Caco-2 (cell line): ENCODE results near the gene VAPB. TPM values are rescaled to one million over a fixed set of nuclear protein-coding genes. Genes with fewer than 3 reads are reported as not detected.

Source experiments
- BruUV-seq: library from RNA; stranded (reverse); fragments of 400-500 nt; replicated peaks from 2 replicates; lab custom pipeline; 2021; lab: Mats Ljungman, UMichigan
- CTCF ChIA-PET: fragments of 300-600 bp; sonication (Branson Sonifier 250); formaldehyde crosslinking; loops from one replicate; lab custom pipeline; 2022; ENCODE audit warnings: antibody characterized with exemption; lab: Charles Lee
- POLR2A ChIA-PET: fragments of 300-600 bp; sonication (Branson Sonifier 250); formaldehyde crosslinking; loops from one replicate; lab custom pipeline; 2022; ENCODE audit warnings: antibody characterized with exemption; lab: Charles Lee
- DNase-seq, 2 experiments: peaks; one replicate each; pipeline versions ENCODE4 v3.0.0 to v3.0.0-alpha.2; 2020 to 2022
- H3K27me3 ChIP-seq: replicated peaks from 2 replicates; pipeline ENCODE4 v1.6.0; 2011; ENCODE audit warnings: low read length; ENCODE audit not compliant: control insufficient read depth, insufficient read depth
- H3K36me3 ChIP-seq: 2 replicates; pipeline ENCODE4 v1.5.1; 2011; ENCODE audit warnings: low read length; ENCODE audit not compliant: control insufficient read depth, insufficient read depth
- H3K4me1 ChIP-seq: fragments of 250-450 bp; sonication (Bioruptor Pico); 2 replicates; pipeline ENCODE4 v1.5.1; 2020; ENCODE audit warnings: mild to moderate bottlenecking
- H3K4me3 ChIP-seq: 2 replicates; pipeline ENCODE4 v1.5.1; 2011; ENCODE audit warnings: low read depth, mild to moderate bottlenecking, control low read depth, low read length
- H3K9me3 ChIP-seq: fragments of 250-450 bp; sonication (Bioruptor Pico); 2 replicates; pipeline ENCODE4 v1.5.1; 2020; ENCODE audit warnings: mild to moderate bottlenecking, moderate library complexity
- H3K27ac Mint-ChIP-seq: one replicate; pipeline ENCODE4 v1.8.0; 2022; ENCODE audit warnings: mixed read lengths; ENCODE audit not compliant: unreplicated experiment
- H3K27me3 Mint-ChIP-seq: one replicate; pipeline ENCODE4 v1.8.0; 2022; ENCODE audit warnings: mixed read lengths; ENCODE audit not compliant: insufficient read depth, unreplicated experiment
- H3K36me3 Mint-ChIP-seq: one replicate; pipeline ENCODE4 v1.8.0; 2022; ENCODE audit warnings: mild to moderate bottlenecking, mixed read lengths; ENCODE audit not compliant: insufficient read depth, unreplicated experiment
- H3K4me1 Mint-ChIP-seq: one replicate; pipeline ENCODE4 v1.8.0; 2022; ENCODE audit warnings: low read depth, mixed read lengths; ENCODE audit not compliant: unreplicated experiment
- H3K4me3 Mint-ChIP-seq: one replicate; pipeline ENCODE4 v1.8.0; 2022; ENCODE audit warnings: mild to moderate bottlenecking, moderate library complexity, mixed read lengths; ENCODE audit not compliant: unreplicated experiment
- H3K9me3 Mint-ChIP-seq: one replicate; pipeline ENCODE4 v1.8.0; 2022; ENCODE audit warnings: mixed read lengths; ENCODE audit not compliant: unreplicated experiment
- CTCF ChIP-seq, 2 experiments: fragments of 200-600 bp in 1 of 2; IDR thresholded peaks; 1 replicate in 1 of 2; 2 replicates in 1 of 2; pipeline versions ENCODE4 v1.5.1 to v1.8.0; 2011 to 2022; ENCODE audit warnings: antibody characterized with exemption in 1 of 2, control low read depth in 1 of 2, inconsistent platforms in 1 of 2, low read depth in 1 of 2, low read length in 1 of 2, mild to moderate bottlenecking in 1 of 2, moderate library complexity in 1 of 2; ENCODE audit not compliant: insufficient read depth in 1 of 2, severe bottlenecking in 1 of 2, unreplicated experiment in 1 of 2
- intact Hi-C: fragments of 100-400 bp; cut with micrococcal nuclease; formaldehyde crosslinking; loops from one replicate; pipeline ENCODE4 v1.10.0; 2022; ENCODE audit not compliant: unreplicated experiment
- total RNA-seq: library from RNA; stranded (reverse); gene quantifications from 2 replicates; pipeline ENCODE4 v1.2.3, GENCODE V29; 2022

VAPB gene
- total RNA-seq, 1 experiment from 2014 or later, result 186 TPM

- no peaks in the 10 kb centered on the region for H3K36me3 Mint-ChIP-seq
- TF ChIP-seq CTCF (IDR thresholded peaks at IDR 0.05; ENCODE audit: insufficient read depth in 1 of 2, low read depth in 1 of 2, low read length in 1 of 2, severe bottlenecking in 1 of 2, unreplicated experiment in 1 of 2), result no peak
- ChIA-PET CTCF (no interaction called here), POLR2A (no interaction called here)
- no peaks in the 10 kb centered on the region for H3K4me1 Mint-ChIP-seq
- no peak overlapping the region for H3K27ac Mint-ChIP-seq
- H3K9me3 Mint-ChIP-seq, result peaks cover 11% of the 10 kb centered on the region
- H3K27me3 Mint-ChIP-seq, result peaks cover 9% of the 10 kb centered on the region
- Histone ChIP-seq H3K36me3 (no peaks in the 10 kb centered on the region), H3K9me3 (peaks cover 3% of the 10 kb centered on the region), H3K27me3 (peaks cover 2% of the 10 kb centered on the region; the same call in 1 of the 2 replicates), H3K4me3 (no peak overlapping the region), H3K4me1 (no peaks in the 10 kb centered on the region)
- BruUV-seq, result no TSS peak
- DNase-seq, result no peak
- no peak overlapping the region for H3K4me3 Mint-ChIP-seq
- intact Hi-C loops, result no loop called here
These were observed 103.2 kb downstream of the VAPB start for GRCh38 chr20:58492074-58492718.

DNA sequence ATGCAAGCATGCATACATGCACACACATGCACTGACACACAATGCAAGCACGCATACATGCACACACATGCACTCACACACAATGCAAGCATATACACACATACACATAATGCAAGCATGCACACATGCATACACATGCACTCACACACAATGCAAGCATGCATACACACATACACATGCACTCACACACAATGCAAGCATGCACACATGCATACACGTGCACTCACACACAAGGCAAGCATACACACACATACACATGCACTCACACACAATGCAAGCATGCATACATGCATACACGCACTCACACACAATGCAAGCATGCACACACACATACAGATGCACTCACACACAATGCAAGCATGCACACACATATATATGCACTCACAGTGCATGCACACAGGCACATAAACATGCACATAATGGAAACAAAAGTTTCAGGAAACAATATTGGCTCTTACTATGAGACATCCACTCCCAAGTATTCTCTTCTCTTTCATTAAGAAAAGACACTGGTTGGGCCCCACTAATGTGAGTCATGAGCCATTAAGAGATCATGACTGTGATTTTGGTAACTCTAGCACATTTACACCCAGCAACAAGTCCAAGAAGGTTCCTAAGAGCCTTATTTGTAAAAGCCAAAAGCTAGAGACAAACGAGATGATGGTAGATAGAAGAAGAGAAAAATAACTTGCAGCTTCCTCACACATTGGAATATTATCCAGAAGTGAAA is 103.9 kb downstream of the VAPB start:
- H3K36me3 Mint-ChIP-seq, result no peaks in the 10 kb centered on the region
- H3K4me3 Mint-ChIP-seq, result no peak overlapping the region
- ChIA-PET CTCF (interaction anchor here (0.6 kb wide), 1 partner anchor 958 kb away, joined by 3 read pairs; no protein-coding TSS in a partner anchor), POLR2A (no interaction called here)
- TF ChIP-seq CTCF (IDR thresholded peaks at IDR 0.05; ENCODE audit: insufficient read depth in 1 of 2, low read depth in 1 of 2, low read length in 1 of 2, severe bottlenecking in 1 of 2, unreplicated experiment in 1 of 2), result no peak
- no peak for DNase-seq
- no peak overlapping the region for H3K4me3 ChIP-seq
- H3K27me3 Mint-ChIP-seq, result peaks cover 9% of the 10 kb centered on the region
- no TSS peak for BruUV-seq
- H3K9me3 Mint-ChIP-seq, result peaks cover 11% of the 10 kb centered on the region
- intact Hi-C loops, result no loop called here
- H3K4me1 ChIP-seq, result no peaks in the 10 kb centered on the region
- H3K27me3 ChIP-seq, result peaks cover 2% of the 10 kb centered on the region; the same call in 1 of the 2 replicates
- H3K36me3 ChIP-seq, result no peaks in the 10 kb centered on the region
- no peak overlapping the region for H3K27ac Mint-ChIP-seq
- no peaks in the 10 kb centered on the region for H3K4me1 Mint-ChIP-seq
- no peaks in the 10 kb centered on the region; the same call in 1 of the 2 replicates for H3K9me3 ChIP-seq

- H3K27me3 ChIP-seq, result peaks cover 2% of the 10 kb centered on the region; the same call in 1 of the 2 replicates
- no peaks in the 10 kb centered on the region for H3K36me3 Mint-ChIP-seq
- H3K9me3 Mint-ChIP-seq, result no peaks in the 10 kb centered on the region
- POLR2A ChIA-PET, result no interaction called here
- H3K36me3 ChIP-seq, result no peaks in the 10 kb centered on the region
- H3K4me1 ChIP-seq, result peaks cover 7% of the 10 kb centered on the region; the same call in 1 of the 2 replicates
- DNase-seq, result peak in 1 of 2 experiments; percentile 40
- peaks cover 4% of the 10 kb centered on the region for H3K4me1 Mint-ChIP-seq
- H3K27ac Mint-ChIP-seq, result no peak overlapping the region
- CTCF ChIA-PET, result no interaction called here
- BruUV-seq, result no TSS peak
- H3K4me3 ChIP-seq, result no peak overlapping the region
- intact Hi-C loops, result no loop called here
- H3K9me3 ChIP-seq, result no peaks in the 10 kb centered on the region
- TF ChIP-seq CTCF (IDR thresholded peaks at IDR 0.05; ENCODE audit: insufficient read depth in 1 of 2, low read depth in 1 of 2, low read length in 1 of 2, severe bottlenecking in 1 of 2, unreplicated experiment in 1 of 2), result no peak
- H3K4me3 Mint-ChIP-seq, result no peak overlapping the region
- peaks cover 5% of the 10 kb centered on the region for H3K27me3 Mint-ChIP-seq
These were observed 106.0 kb downstream of the VAPB start for GRCh38 chr20:58494923-58495622.
